PC-3 (cell line): Measurements from ENCODE around the gene FUT7. TPM values are rescaled to one million over a fixed set of nuclear protein-coding genes. Genes with fewer than 3 reads are reported as not detected.

Source experiments
- ATAC-seq: fragments of 200-7000 bp; cut with Tn5 transposase; 2 replicates; pipeline ENCODE4 v1.9.1; 2020; ENCODE audit warnings: mild to moderate bottlenecking, moderate library complexity
- BruUV-seq: library from RNA; stranded (reverse); fragments of 400-500 nt; replicated peaks from 2 replicates; lab custom pipeline; 2021; lab: Mats Ljungman, UMichigan
- CTCF ChIA-PET: fragments of 300-600 bp; sonication (Branson Sonifier 250); formaldehyde crosslinking; loops from one replicate; lab custom pipeline; 2022; ENCODE audit warnings: antibody characterized with exemption; lab: Charles Lee
- POLR2A ChIA-PET: fragments of 300-600 bp; sonication (Branson Sonifier 250); formaldehyde crosslinking; loops from one replicate; lab custom pipeline; 2022; ENCODE audit warnings: antibody characterized with exemption; ENCODE audit not compliant: unreplicated experiment; lab: Charles Lee
- DNase-seq: peaks from one replicate; pipeline ENCODE4 v3.0.0-alpha.2; 2015
- H2AFZ ChIP-seq: fragments of 300-600 bp; sonication (generic); 2 replicates; pipeline ENCODE4 v1.6.0; 2016; ENCODE audit warnings: antibody characterized with exemption, low read length
- H3F3A ChIP-seq: fragments of 300-600 bp; sonication (generic); one replicate; pipeline ENCODE4 v1.6.0; 2017; ENCODE audit warnings: antibody characterized with exemption, low read length, control low read depth, mild to moderate bottlenecking; ENCODE audit not compliant: unreplicated experiment
- H3K27ac ChIP-seq: fragments of 300-600 bp; sonication (generic); 2 replicates; pipeline ENCODE4 v1.5.1; 2016; ENCODE audit warnings: mild to moderate bottlenecking, low read length
- H3K27me3 ChIP-seq: fragments of 300-600 bp; sonication (generic); 2 replicates; pipeline ENCODE4 v1.6.1; 2016; ENCODE audit warnings: low read length, mixed read lengths
- H3K36me3 ChIP-seq: fragments of 300-600 bp; sonication (generic); 2 replicates; pipeline ENCODE4 v1.6.1; 2016; ENCODE audit warnings: low read depth, mixed run types, low read length, mixed read lengths
- H3K4me1 ChIP-seq: fragments of 300-600 bp; sonication (generic); 2 replicates; pipeline ENCODE4 v1.5.1; 2016; ENCODE audit warnings: low read length; ENCODE audit not compliant: insufficient read depth
- H3K4me2 ChIP-seq: fragments of 300-600 bp; sonication (generic); 2 replicates; pipeline ENCODE4 v1.6.0; 2016; ENCODE audit warnings: low read length
- H3K4me3 ChIP-seq: fragments of 300-600 bp; sonication (generic); 2 replicates; pipeline ENCODE4 v1.5.1; 2016; ENCODE audit warnings: mild to moderate bottlenecking, low read length, mixed read lengths
- H3K79me2 ChIP-seq: fragments of 300-600 bp; sonication (generic); 2 replicates; pipeline ENCODE4 v1.6.1; 2017; ENCODE audit warnings: low read length, mixed read lengths
- H3K9ac ChIP-seq: fragments of 300-600 bp; sonication (generic); 2 replicates; pipeline ENCODE4 v1.6.0; 2016; ENCODE audit warnings: mild to moderate bottlenecking, low read length
- H3K9me2 ChIP-seq: fragments of 300-600 bp; sonication (generic); replicated peaks from 2 replicates; pipeline ENCODE4 v1.6.1; 2016; ENCODE audit warnings: mixed run types, low read length, mixed read lengths
- H3K9me3 ChIP-seq: fragments of 300-600 bp; sonication (generic); 2 replicates; pipeline ENCODE4 v1.6.1; 2016; ENCODE audit warnings: low read length, mixed read lengths
- H4K20me1 ChIP-seq: fragments of 300-600 bp; sonication (generic); 2 replicates; pipeline ENCODE4 v1.6.1; 2016; ENCODE audit warnings: low read length, mixed read lengths
- CTCF ChIP-seq: fragments of 300-600 bp; sonication (generic); conservative IDR thresholded peaks from 2 replicates; pipeline ENCODE4 v1.5.1; 2017; ENCODE audit warnings: antibody characterized with exemption, low read depth, mild to moderate bottlenecking, low read length
- EZH2 ChIP-seq: fragments of 300-600 bp; sonication (generic); IDR thresholded peaks from one replicate; pipeline ENCODE4 v1.6.1; 2017; ENCODE audit warnings: antibody characterized with exemption, mild to moderate bottlenecking, low read length; ENCODE audit not compliant: unreplicated experiment
- EZH2phosphoT487 ChIP-seq: fragments of 300-600 bp; sonication (generic); IDR thresholded peaks from 2 replicates; pipeline ENCODE4 v1.6.1; 2018; ENCODE audit warnings: mild to moderate bottlenecking, antibody characterized with exemption, low read length, borderline replicate concordance
- intact Hi-C: fragments of 100-400 bp; cut with micrococcal nuclease; formaldehyde crosslinking; loops from 2 replicates; pipeline ENCODE4 v1.9.0; 2023
- total RNA-seq: library from RNA; depleted of rRNA; stranded (reverse); fragments of >200 nt; gene quantifications from 2 replicates; pipeline ENCODE4 v1.2.3, GENCODE V29; 2014; rRNA removed

FUT7 gene
- total RNA-seq, 1 experiment from 2014 or later, result not detected

- CTCF ChIA-PET, result no interaction called here
- H3K4me2 ChIP-seq, result no peak overlapping the region
- H3K79me2 ChIP-seq, result no peaks in the 10 kb centered on the region
- H2AFZ ChIP-seq, result no peak overlapping the region
- no peaks in the 10 kb centered on the region for H3K27me3 ChIP-seq
- DNase-seq (no peak), ATAC-seq (no peak)
- H3K9ac ChIP-seq, result no peak overlapping the region
- H3K27ac ChIP-seq, result no peak overlapping the region
- no peaks in the 10 kb centered on the region for H3K36me3 ChIP-seq
- TF ChIP-seq CTCF, result no peak
- no peak for TF ChIP-seq EZH2
- TF ChIP-seq EZH2phosphoT487, result no peak
- no peaks in the 10 kb centered on the region for H3K9me3 ChIP-seq
- BruUV-seq, result no TSS peak
- H3K4me3 ChIP-seq, result no peak overlapping the region
- intact Hi-C loops, result no loop called here
- H3F3A ChIP-seq, result no peaks in the 10 kb centered on the region
- H3K4me1 ChIP-seq, result no peaks in the 10 kb centered on the region
- POLR2A ChIA-PET, result no interaction called here
- H4K20me1 ChIP-seq, result no peaks in the 10 kb centered on the region
- H3K9me2 ChIP-seq, result no peaks in the 10 kb centered on the region
These were observed 50.2 kb downstream of the FUT7 start for GRCh38 chr9:136981588-136982231.

- H3K79me2 ChIP-seq, result no peaks in the 10 kb centered on the region
- H3K4me2 ChIP-seq, result no peak overlapping the region
- ChIA-PET CTCF (no interaction called here), POLR2A (no interaction called here)
- H3K4me1 ChIP-seq, result no peaks in the 10 kb centered on the region
- no peak overlapping the region for H3K9ac ChIP-seq
- no peaks in the 10 kb centered on the region for H3K9me3 ChIP-seq
- intact Hi-C loops, result no loop called here
- H3K4me3 ChIP-seq, result no peak overlapping the region
- H3K9me2 ChIP-seq, result no peaks in the 10 kb centered on the region
- no peaks in the 10 kb centered on the region for H4K20me1 ChIP-seq
- no peak for DNase-seq
- TF ChIP-seq EZH2 (no peak), EZH2phosphoT487 (no peak), CTCF (no peak)
- ATAC-seq, result no peak
- H3K27ac ChIP-seq, result no peak overlapping the region
- no peaks in the 10 kb centered on the region for H3K36me3 ChIP-seq
- no peaks in the 10 kb centered on the region for H3F3A ChIP-seq
- H3K27me3 ChIP-seq, result no peaks in the 10 kb centered on the region
- H2AFZ ChIP-seq, result no peak overlapping the region
- no TSS peak for BruUV-seq
These were observed 51.0 kb downstream of the FUT7 start for GRCh38 chr9:136980669-136981478.

Other genes with a start within 250 kb of the FUT7 start
- 94.6 and 101 TPM in 2 replicates for gene TMEM141, start 240.7 kb downstream of the FUT7 start, total RNA-seq
- 0.87 and 1.2 TPM in 2 replicates for gene CCDC183, start 235.8 kb downstream of the FUT7 start, total RNA-seq
- 84.3 and 113 TPM in 2 replicates for gene RABL6, start 224.1 kb downstream of the FUT7 start, total RNA-seq
- gene AJM1, start 189.6 kb downstream of the FUT7 start, total RNA-seq, result 1.4 and 2.6 TPM in 2 replicates
- 83.2 and 111 TPM in 2 replicates for gene PHPT1, start 182.7 kb downstream of the FUT7 start, total RNA-seq
- 3.0 and 5.3 TPM in 2 replicates for gene MAMDC4, start 179.7 kb downstream of the FUT7 start, total RNA-seq
- gene EDF1, start 165.8 kb downstream of the FUT7 start, total RNA-seq, result 544 and 562 TPM in 2 replicates
- gene TRAF2, start 145.6 kb downstream of the FUT7 start, total RNA-seq, result 11.5 and 25.4 TPM in 2 replicates
- 138 and 159 TPM in 2 replicates for gene FBXW5, start 87.3 kb downstream of the FUT7 start, total RNA-seq
- 0.77 TPM in 1 of 2 replicates, not detected in the other for gene C8G, start 86.8 kb downstream of the FUT7 start, total RNA-seq
- gene LCN12, start 79.8 kb downstream of the FUT7 start, total RNA-seq, result 0.55 TPM in 1 of 2 replicates, not detected in the other
- gene PTGDS, start 54.6 kb downstream of the FUT7 start, total RNA-seq, result not detected in 2 replicates
- gene LCNL1, start 49.1 kb downstream of the FUT7 start, total RNA-seq, result not detected in 2 replicates
- gene PAXX, start 39.7 kb downstream of the FUT7 start, total RNA-seq, result 113 and 137 TPM in 2 replicates
- 1.4 and 4.3 TPM in 2 replicates for gene CLIC3, start 35.5 kb downstream of the FUT7 start, total RNA-seq
- gene ABCA2, start 3.9 kb downstream of the FUT7 start, total RNA-seq, result 25.9 and 31.5 TPM in 2 replicates
- 25.4 and 33.3 TPM in 2 replicates for gene NPDC1, start 14.1 kb upstream of the FUT7 start, total RNA-seq
- 0.92 and 1.3 TPM in 2 replicates for gene ENTPD2, start 22.0 kb upstream of the FUT7 start, total RNA-seq
- 98.4 and 134 TPM in 2 replicates for gene SAPCD2, start 38.5 kb upstream of the FUT7 start, total RNA-seq
- gene UAP1L1, start 45.4 kb upstream of the FUT7 start, total RNA-seq, result 5.0 and 6.4 TPM in 2 replicates
- 65.5 and 71.6 TPM in 2 replicates for gene MAN1B1, start 54.9 kb upstream of the FUT7 start, total RNA-seq
- gene DPP7, start 82.6 kb upstream of the FUT7 start, total RNA-seq, result 101 and 103 TPM in 2 replicates
- gene GRIN1, start 107.1 kb upstream of the FUT7 start, total RNA-seq, result 0.11 TPM in 1 of 2 replicates, not detected in the other
- 0.40 and 2.0 TPM in 2 replicates for gene LRRC26, start 138.0 kb upstream of the FUT7 start, total RNA-seq
- gene TMEM210, start 140.0 kb upstream of the FUT7 start, total RNA-seq, result not detected in 2 replicates
- 21.6 and 30.2 TPM in 2 replicates for gene ANAPC2, start 156.5 kb upstream of the FUT7 start, total RNA-seq
- 123 and 148 TPM in 2 replicates for gene SSNA1, start 156.6 kb upstream of the FUT7 start, total RNA-seq
- 11.3 and 14.7 TPM in 2 replicates for gene TPRN, start 168.7 kb upstream of the FUT7 start, total RNA-seq
- gene TMEM203, start 173.6 kb upstream of the FUT7 start, total RNA-seq, result 31.3 and 36.4 TPM in 2 replicates
- gene NDOR1, start 173.6 kb upstream of the FUT7 start, total RNA-seq, result 21.5 and 25.7 TPM in 2 replicates
- 1.7 and 2.8 TPM in 2 replicates for gene RNF208, start 190.2 kb upstream of the FUT7 start, total RNA-seq
- 0.29 and 1.3 TPM in 2 replicates for gene CYSRT1, start 193.1 kb upstream of the FUT7 start, total RNA-seq
- 1.2 and 1.7 TPM in 2 replicates for gene RNF224, start 195.4 kb upstream of the FUT7 start, total RNA-seq
- 1.0 and 1.5 TPM in 2 replicates for gene SLC34A3, start 198.8 kb upstream of the FUT7 start, total RNA-seq
- gene TUBB4B, start 209.2 kb upstream of the FUT7 start, total RNA-seq, result 424 and 599 TPM in 2 replicates
- not detected in 2 replicates for gene STPG3, start 219.2 kb upstream of the FUT7 start, total RNA-seq
- 50.7 and 69.5 TPM in 2 replicates for gene NELFB, start 223.2 kb upstream of the FUT7 start, total RNA-seq
- 28.9 and 32.7 TPM in 2 replicates for gene TOR4A, start 245.6 kb upstream of the FUT7 start, total RNA-seq